Activated CD4-positive, alpha-beta T cell treated with anti-CD3 and anti-CD28 coated beads, Interleukin-2, amount 50 U/mL, for 1 hour (primary cell): Measurements from ENCODE around the gene DESI2.
"Not testable (repeated sequence)": the region's sequence is repeated elsewhere in the genome, so short reads cannot be mapped to it uniquely, and the experiment has no call there.

Experiments used
- DNase-seq: peaks from one replicate; pipeline ENCODE4 v3.0.0-alpha.2; 2020

The DESI2 gene

DNA sequence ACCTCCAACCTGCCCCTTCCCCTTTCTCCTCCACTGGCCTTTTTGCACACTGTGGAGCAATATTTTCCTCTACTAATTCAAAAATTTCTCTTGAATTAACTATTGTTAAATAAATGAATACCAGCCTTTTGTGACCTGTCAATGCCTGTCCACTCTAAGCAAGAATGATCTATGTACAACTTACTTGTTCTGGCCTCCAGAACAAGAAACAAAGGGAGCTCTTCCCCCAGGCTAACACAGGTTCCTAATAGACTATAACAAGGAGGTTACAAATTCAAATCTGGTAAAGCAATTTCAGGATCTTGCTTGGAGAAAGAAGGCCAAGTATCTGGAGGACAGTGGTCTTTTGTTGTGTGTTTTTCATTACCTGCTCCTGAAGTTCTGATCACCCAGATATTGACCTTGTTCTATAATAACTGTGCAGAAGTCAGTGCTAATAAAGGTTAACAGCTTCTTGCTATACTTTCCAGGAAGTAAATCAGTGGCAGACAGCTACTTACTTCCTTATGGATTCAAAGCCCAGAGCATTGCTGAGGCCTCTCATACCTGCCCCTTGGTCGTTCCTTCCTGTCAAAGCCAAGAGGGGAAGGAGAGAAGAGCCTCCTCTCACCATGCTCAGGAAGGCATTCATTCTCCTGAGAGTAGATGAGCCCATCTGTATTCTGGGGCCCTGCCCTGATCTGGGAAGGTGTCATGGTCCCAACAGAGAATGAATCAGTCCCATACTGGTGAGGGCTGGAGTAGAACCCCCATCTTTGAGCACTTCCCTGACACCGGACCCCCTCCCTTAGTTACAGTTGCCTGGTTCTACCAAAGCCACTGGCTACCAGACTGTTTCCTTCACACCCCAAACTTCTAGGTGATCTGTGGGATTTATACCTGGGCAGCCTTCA lies 56.8 kb downstream of the DESI2 start:
- DNase-seq = no peak

GRCh38 chr1:244710474-244711062 lies 57.6 kb downstream of the DESI2 start:
- no peak for DNase-seq

DNA sequence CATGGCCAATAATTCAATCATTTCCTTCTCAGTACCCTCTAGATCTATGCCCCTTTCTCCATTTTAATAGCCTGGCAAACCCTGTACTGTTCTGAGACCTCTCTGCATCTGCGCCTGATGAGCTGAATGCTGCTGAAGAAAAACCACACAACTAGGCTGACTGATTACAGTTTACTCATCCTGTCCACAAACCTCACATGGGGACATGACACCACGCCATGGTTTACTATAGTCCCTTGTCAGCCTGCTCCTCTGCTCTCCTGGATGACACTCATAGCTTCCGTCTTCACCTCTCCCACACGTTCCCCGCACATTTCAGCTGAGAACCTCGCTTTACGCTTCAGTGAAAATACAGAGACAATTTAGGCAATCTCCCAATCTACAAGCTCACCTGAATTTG lies 59.7 kb downstream of the DESI2 start:
- DNase-seq = no peak

DNA sequence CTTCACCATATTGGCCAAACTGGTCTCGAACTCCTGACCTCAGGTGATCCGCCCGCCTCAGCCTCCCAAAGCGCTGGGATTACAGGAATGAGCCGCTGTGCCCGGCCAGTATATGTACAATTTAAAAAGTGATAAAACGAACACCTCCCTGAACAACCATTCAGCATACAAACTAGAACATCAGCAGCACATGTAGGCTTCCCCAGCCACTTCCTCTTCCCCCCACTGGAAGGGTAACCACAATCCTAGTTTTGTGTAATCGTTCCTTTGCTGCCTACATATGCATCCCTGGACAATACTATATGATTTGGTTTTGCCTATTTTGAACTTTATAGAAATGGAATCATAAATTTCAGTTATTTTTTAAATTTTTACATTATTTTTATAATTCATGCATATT lies 60.4 kb downstream of the DESI2 start:
- DNase-seq = no peak

GRCh38 chr1:244727871-244728474 lies 75.0 kb downstream of the DESI2 start:
- DNase-seq = no peak

- DNase-seq = peak; percentile 17
Measured at GRCh38 chr1:244730153-244730933, 77.4 kb downstream of the DESI2 start.

DNA sequence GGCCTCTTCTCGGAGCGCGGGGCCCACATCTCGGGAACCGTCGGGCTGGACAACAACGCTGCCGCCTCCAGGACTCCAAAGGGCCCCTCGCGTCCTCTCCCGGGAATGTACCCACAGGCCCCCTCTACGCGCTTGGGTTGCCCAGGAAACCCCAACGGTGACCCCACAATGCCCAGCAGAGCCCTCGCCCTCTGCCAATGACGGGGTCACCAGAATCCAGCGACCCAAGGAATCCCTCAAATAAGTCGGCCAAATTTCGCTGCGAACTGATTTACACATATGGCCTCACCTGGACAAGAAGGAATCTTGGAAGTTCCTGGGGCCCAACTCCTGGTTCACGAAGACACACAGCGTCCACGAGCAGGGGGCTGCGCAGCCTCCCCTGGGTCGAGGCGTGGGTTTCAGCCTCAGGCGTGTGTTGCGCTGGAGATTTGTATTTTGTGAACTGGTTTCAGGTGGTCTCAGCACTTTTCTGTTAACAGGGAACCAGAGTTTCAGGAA lies 78.1 kb downstream of the DESI2 start:
- no peak for DNase-seq

DNA sequence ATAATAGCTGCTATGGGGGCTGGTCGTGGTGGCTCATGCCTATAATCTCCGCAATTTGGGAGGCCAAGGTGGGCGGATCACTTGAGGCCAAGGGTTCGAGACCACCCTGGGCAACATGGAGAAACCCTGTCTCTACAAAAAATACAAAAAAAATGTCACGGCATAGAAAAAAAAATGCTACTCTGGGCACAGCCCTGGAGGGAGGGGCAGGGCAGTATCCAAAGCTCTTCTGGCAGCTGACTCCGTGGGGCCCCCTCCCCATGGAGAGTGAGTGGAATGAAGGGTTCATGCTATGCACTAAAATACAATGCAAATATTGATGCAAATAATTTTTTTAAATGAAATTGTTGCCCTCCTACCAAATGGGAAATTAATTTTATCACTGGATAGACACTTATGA lies 78.7 kb downstream of the DESI2 start:
- DNase-seq = no peak

GRCh38 chr1:244732851-244733450 lies 80.0 kb downstream of the DESI2 start:
- DNase-seq = no peak

DNA sequence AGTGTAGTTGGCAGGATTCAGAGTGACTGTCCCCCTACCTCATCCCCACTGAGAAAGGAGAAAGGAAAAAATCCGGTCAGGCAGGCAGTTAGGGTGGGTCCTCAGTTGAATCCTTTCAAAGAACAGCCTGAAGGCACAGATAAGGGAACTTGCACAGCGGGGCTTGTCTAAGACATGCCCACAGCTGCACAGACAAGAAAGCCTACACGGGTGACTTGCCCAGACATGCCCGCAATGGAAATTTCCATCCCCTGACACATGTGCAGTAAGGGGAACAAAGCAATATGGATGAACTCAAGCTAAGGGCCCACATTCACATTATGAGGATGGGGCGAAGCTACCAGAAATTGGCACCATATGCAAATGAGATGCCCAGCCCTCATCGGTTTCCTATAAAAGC lies 82.5 kb downstream of the DESI2 start:
- no peak for DNase-seq

- DNase-seq = no peak
Measured at GRCh38 chr1:244735876-244736561, 83.1 kb downstream of the DESI2 start.

DNA sequence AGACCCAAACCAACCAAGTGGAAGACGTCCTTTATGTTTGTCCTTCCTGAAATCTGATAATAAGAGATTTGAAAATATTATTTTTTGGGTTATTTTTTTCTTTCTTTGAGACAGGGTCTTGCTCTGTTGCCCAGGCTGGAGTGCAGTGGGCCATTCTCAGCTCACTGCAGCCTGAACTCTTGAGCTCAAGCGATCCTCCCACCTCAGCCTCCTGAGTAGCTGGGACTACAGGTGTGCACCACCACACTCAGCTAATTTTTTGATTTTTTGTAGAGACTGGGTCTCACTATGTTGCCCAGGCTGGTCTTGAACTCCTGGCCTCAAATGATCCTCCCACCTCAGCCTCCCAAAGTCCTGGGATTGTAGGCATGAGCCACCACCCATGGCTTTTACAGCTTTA lies 86.2 kb downstream of the DESI2 start:
- not testable (repeated sequence) for DNase-seq

DNA sequence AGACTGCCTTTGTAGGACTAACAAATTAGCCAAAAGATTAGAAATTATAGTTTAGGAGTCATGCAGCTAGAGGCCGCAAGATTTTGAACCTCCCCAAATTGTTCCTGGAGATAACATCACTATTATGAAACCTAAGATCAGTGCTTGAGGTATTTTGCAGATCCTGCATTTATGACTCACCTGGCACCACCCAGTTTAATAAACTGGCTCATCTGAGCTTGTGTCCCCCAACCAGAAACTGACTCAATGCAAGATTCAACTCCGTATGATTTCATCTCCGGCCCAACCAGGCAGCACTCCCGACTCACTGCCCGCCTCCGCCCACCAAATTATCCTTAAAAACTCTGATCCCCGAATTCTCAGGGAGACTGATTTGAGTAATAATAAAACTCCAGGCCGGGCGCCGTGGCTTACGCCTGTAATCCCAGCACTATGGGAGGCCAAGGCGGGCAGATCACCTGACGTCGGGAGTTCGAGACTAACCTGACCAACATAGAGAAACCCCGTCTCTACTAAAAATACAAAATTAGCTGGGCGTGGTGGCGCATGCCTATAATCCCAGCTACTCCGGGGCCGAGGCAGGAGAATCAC lies 87.2 kb downstream of the DESI2 start:
- DNase-seq = not testable (repeated sequence)

DNA sequence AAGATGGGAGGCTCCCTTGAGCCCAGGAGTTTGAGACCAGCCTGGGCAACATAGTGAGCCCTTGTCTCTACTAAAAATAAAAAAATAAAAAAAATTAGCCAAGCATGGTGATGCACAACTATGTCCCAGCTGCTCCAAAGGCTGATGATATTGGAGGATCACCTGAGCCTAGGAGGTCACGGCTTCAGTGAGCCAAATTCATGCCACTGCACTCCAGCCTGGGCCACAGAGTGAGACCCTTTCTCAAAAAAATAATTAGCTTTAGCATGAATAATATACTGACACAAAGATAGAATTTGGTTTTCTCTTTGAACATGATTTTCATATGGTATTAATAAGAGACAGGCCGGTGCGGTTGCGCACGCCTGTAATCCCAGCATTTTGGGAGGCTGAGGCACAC lies 88.8 kb downstream of the DESI2 start:
- DNase-seq = no peak

DNA sequence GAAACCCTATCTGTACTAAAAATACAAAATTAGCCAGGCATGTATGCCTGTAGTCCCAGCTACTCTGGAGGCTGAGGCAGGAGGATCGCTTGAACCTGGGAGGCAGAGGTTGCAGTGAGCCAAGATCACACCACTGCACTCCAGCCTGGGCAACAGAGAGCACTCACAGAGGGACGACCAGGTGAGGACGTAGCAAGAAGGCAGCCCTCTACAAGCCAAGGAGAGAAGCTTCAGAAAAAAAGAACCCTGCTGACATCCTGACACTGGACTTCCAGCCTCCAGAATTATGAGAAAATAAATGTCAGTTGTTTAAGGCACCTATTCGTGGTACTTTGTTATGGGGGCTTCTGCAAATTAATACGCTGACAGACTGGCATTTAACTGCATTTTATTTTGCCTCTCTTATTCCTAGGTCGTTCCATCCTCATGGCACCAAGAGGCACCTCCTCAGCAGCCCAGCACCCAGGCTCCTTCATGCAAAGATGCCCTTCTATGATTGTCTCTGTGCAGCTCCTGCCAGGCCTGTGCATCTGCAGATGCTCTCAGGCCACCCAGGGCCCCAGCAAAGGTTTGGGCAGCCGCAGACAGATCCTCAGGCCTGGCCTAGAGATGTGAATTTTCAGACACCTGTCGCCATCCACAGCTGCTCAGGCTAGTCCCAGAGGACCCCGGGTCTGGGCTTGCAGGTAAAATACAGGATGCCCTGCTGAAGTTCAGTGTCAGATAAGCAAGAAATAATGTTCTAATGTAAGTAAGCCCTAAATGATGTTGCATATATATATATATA lies 96.5 kb downstream of the DESI2 start:
- no peak for DNase-seq

DNA sequence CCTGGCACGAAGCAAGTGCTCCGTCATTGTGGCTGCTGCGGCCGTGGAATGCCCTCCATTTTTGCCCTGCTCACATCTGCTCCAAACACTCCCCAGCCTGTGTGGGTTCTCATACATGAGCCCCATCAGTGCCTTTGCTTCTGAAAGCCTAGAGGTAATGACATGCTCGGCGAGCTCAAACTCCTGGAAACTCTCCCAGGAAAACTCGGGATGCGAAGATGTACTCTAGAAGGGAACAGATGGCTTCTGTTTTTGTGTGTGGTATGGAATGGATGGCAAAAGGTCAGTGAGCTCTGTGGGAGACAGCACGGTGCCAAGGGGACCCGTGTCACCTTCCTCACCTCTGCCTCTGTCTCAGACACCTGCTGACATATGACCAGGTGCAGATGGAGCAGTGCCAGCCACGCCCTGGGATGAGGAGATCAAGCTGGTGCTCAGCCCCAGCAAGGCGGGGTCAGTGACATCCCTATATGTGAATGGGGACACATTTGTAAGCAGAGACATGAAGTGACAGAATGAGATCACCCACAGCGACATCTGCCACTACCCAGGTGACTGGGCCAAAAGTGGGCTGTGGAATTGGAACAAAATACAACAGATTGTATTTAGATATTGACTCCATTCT lies 98.5 kb downstream of the DESI2 start:
- DNase-seq = no peak

- no peak for DNase-seq
Measured at GRCh38 chr1:244755673-244756072, 102.7 kb downstream of the DESI2 start.

GRCh38 chr1:244757091-244757939 lies 104.4 kb downstream of the DESI2 start:
- no peak for DNase-seq
